HL-60 (cell line): ENCODE measurements around the gene NHLRC2.
"Not testable (repeated sequence)": the region's sequence is repeated elsewhere in the genome, so short reads cannot be mapped to it uniquely, and the experiment has no call there.

Experiments
- DNase-seq, 2 experiments: peaks; one replicate each; pipeline ENCODE4 v3.0.0-alpha.2; 2010 to 2020; ENCODE audit warnings: low read depth in 1 of 2, low spot score in 1 of 2
- H3K27ac ChIP-seq: fragments of 250-450 bp; sonication (Bioruptor Pico); replicated peaks from 2 replicates; pipeline ENCODE4 v1.5.1; 2020; ENCODE audit warnings: mild to moderate bottlenecking, moderate library complexity
- H3K27me3 ChIP-seq: fragments of 250-450 bp; sonication (Bioruptor Pico); 2 replicates; pipeline ENCODE4 v1.5.1; 2021; ENCODE audit warnings: mild to moderate bottlenecking, moderate library complexity; ENCODE audit not compliant: insufficient read depth, poor library complexity, severe bottlenecking
- H3K4me3 ChIP-seq: replicated peaks from 2 replicates; pipeline ENCODE4 v1.5.1; 2011; ENCODE audit warnings: mild to moderate bottlenecking, control low read depth, low read length; ENCODE audit not compliant: insufficient read depth
- CTCF ChIP-seq: IDR thresholded peaks from one replicate; pipeline ENCODE4 v1.5.1; 2011; ENCODE audit warnings: low read length, control low read depth, inconsistent platforms; ENCODE audit not compliant: insufficient read depth
- GABPA ChIP-seq: IDR thresholded peaks from 2 replicates; pipeline ENCODE4 v1.6.1; 2012; ENCODE audit warnings: low read depth
- POLR2AphosphoS5 ChIP-seq: IDR thresholded peaks from 2 replicates; pipeline ENCODE4 v1.6.1; 2012; ENCODE audit warnings: low read depth
- REST ChIP-seq: IDR thresholded peaks from 2 replicates; pipeline ENCODE4 v1.6.1; 2012; ENCODE audit warnings: low read depth; ENCODE audit not compliant: insufficient replicate concordance
- SPI1 ChIP-seq: IDR thresholded peaks from 2 replicates; pipeline ENCODE4 v1.6.1; 2012; ENCODE audit warnings: low read depth, mild to moderate bottlenecking, borderline replicate concordance

Gene NHLRC2

GRCh38 chr10:113939212-113939860 is 84.9 kb downstream of the NHLRC2 start:
- no peak overlapping the region for H3K4me3 ChIP-seq
- no peak overlapping the region for H3K27ac ChIP-seq
- no peak for DNase-seq
- TF ChIP-seq CTCF, result no peak
- H3K27me3 ChIP-seq, result no peaks in the 10 kb centered on the region

GRCh38 chr10:113941140-113941539 is 86.7 kb downstream of the NHLRC2 start:
- no peak overlapping the region for H3K4me3 ChIP-seq
- no peak overlapping the region for H3K27ac ChIP-seq
- DNase-seq, result no peak
- no peaks in the 10 kb centered on the region for H3K27me3 ChIP-seq
- TF ChIP-seq SPI1, result no peak
- no peak for TF ChIP-seq REST
- no peak for TF ChIP-seq POLR2AphosphoS5
- no peak for TF ChIP-seq GABPA
- no peak for TF ChIP-seq CTCF

- H3K4me3 ChIP-seq, DNase-seq: not testable (repeated sequence)
Observed at GRCh38 chr10:113943196-113943595, 88.7 kb downstream of the NHLRC2 start.

GRCh38 chr10:113945075-113945686 is 90.7 kb downstream of the NHLRC2 start:
- DNase-seq, result no peak
- Histone ChIP-seq H3K27ac (no peak overlapping the region), H3K27me3 (no peaks in the 10 kb centered on the region), H3K4me3 (no peak overlapping the region)
- TF ChIP-seq POLR2AphosphoS5 (no peak), REST (no peak)

More at GRCh38 chr10:113943196-113943595, 88.7 kb downstream of the NHLRC2 start:
- H3K27ac ChIP-seq, H3K27me3 ChIP-seq: not testable (repeated sequence)

GRCh38 chr10:113945687-113946085 is 91.2 kb downstream of the NHLRC2 start:
- no peak for DNase-seq
- Histone ChIP-seq H3K27me3 (no peaks in the 10 kb centered on the region), H3K4me3 (no peak overlapping the region), H3K27ac (no peak overlapping the region)
- TF ChIP-seq POLR2AphosphoS5, result no peak
- TF ChIP-seq SPI1, result no peak
- no peak for TF ChIP-seq REST
- TF ChIP-seq CTCF, result no peak
- no peak for TF ChIP-seq GABPA
